ENCODE measurements around the gene TBC1D9B. TPM values are rescaled to one million over a fixed set of nuclear protein-coding genes. Genes with fewer than 3 reads are reported as not detected.
A peak's percentile ranks its signal among the peaks of the same experiment; 100 is the strongest.

TBC1D9B gene
- total RNA-seq, 1 donor from 2014 or later = 138 TPM

- DNase-seq (ENCODE audit: low spot score) = no peak
- Mint-ChIP-seq H3K27me3 (ENCODE audit: unreplicated experiment) (peaks cover 3% of the 10 kb centered on the region), H3K36me3 (ENCODE audit: low read depth, unreplicated experiment) (peaks cover 22% of the 10 kb centered on the region), H3K4me1 (ENCODE audit: unreplicated experiment) (peaks cover 10% of the 10 kb centered on the region), H3K27ac (ENCODE audit: unreplicated experiment) (no peak overlapping the region), H3K4me3 (ENCODE audit: unreplicated experiment) (peak overlapping the region; percentile 1), H3K9me3 (ENCODE audit: unreplicated experiment) (no peaks in the 10 kb centered on the region)
- no peak for TF ChIP-seq CTCF (IDR thresholded peaks at IDR 0.05; ENCODE audit: unreplicated experiment)
These were observed 3.1 kb downstream of the TBC1D9B start for GRCh38 chr5:179904463-179905160.

- Mint-ChIP-seq H3K27me3 (ENCODE audit: unreplicated experiment) (peaks cover 3% of the 10 kb centered on the region), H3K27ac (ENCODE audit: unreplicated experiment) (no peak overlapping the region), H3K9me3 (ENCODE audit: unreplicated experiment) (no peaks in the 10 kb centered on the region)
These were observed 4.9 kb downstream of the TBC1D9B start for GRCh38 chr5:179902763-179903158.

DNA sequence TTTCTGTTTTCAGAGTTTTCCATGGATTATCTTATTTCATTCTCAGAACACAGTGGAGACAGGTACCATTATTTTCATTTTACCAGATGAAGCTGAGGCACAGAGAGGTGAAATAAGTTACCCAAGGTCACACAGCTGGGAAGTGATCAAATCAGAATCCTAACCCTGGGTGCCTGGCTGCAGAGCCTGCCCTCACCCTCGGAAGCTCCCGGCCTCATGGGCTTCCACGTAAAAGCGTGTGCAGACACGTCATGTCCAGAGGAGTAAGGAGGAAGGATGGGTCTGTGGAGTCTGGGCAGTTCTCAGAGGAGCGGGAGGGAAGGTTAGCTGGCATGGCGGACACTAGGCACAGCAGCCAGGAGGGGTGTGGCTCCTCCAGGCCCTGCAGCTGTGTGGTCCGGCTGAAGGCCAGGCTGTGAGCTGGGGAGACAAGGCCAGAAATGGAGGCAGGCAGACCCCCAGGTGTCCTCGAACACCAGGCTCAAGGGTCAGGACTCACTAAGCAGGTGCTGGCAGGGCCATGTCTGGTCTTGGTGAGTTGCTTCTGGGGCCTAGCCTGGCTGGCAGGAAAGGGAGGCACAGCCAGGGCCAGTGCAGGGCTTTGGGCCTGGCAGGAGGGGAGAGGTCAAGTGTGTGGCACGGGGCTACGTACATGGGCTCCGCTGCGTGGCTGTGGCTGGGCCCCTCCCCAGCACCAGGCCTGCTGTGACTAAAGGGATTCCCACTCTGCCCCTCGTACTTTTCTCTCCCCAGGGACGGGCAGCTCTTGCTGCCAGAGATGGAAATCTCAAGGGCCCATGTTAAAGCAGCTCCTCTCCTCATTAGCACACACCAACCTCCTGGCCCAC is 5.6 kb downstream of the TBC1D9B start:
- TF ChIP-seq CTCF (IDR thresholded peaks at IDR 0.05; ENCODE audit: unreplicated experiment) = no peak
- Mint-ChIP-seq H3K4me1 (ENCODE audit: unreplicated experiment) (peaks cover 14% of the 10 kb centered on the region), H3K36me3 (ENCODE audit: low read depth, unreplicated experiment) (peaks cover 34% of the 10 kb centered on the region), H3K27ac (ENCODE audit: unreplicated experiment) (no peak overlapping the region), H3K9me3 (ENCODE audit: unreplicated experiment) (no peaks in the 10 kb centered on the region), H3K4me3 (ENCODE audit: unreplicated experiment) (no peak overlapping the region), H3K27me3 (ENCODE audit: unreplicated experiment) (peaks cover 3% of the 10 kb centered on the region)
- no peak for DNase-seq (ENCODE audit: low spot score)

More at GRCh38 chr5:179902763-179903158, 4.9 kb downstream of the TBC1D9B start:
- TF ChIP-seq CTCF (IDR thresholded peaks at IDR 0.05; ENCODE audit: unreplicated experiment) = no peak
- Mint-ChIP-seq H3K36me3 (ENCODE audit: low read depth, unreplicated experiment) (peaks cover 30% of the 10 kb centered on the region), H3K4me3 (ENCODE audit: unreplicated experiment) (no peak overlapping the region), H3K4me1 (ENCODE audit: unreplicated experiment) (peaks cover 11% of the 10 kb centered on the region)
- no peak for DNase-seq (ENCODE audit: low spot score)

DNA sequence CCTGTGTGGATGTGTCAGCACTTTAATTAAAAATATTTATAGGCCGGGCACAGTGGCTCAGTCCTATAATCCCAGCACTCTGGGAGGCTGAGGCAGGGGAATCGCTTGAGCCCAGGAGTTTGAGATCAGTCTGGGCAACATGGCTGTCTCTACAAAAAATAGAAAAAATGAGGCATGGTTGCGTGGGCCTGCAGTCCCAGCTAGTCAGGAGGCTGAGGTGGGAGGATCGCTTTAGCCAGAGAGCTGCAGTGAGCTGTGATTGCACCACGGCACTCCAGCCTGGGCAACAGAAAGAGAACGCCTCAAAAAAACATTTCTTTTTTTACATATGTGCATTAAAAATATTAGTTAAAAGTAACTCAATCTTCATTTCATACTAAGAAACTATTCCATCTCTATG is 6.2 kb downstream of the TBC1D9B start:
- DNase-seq (ENCODE audit: low spot score) = no peak
- peaks cover 14% of the 10 kb centered on the region for H3K4me1 Mint-ChIP-seq (ENCODE audit: unreplicated experiment)
- peaks cover 34% of the 10 kb centered on the region for H3K36me3 Mint-ChIP-seq (ENCODE audit: low read depth, unreplicated experiment)
- no peak for TF ChIP-seq CTCF (IDR thresholded peaks at IDR 0.05; ENCODE audit: unreplicated experiment)
- no peak overlapping the region for H3K27ac Mint-ChIP-seq (ENCODE audit: unreplicated experiment)
- H3K27me3 Mint-ChIP-seq (ENCODE audit: unreplicated experiment) = peaks cover 3% of the 10 kb centered on the region
- no peak overlapping the region for H3K4me3 Mint-ChIP-seq (ENCODE audit: unreplicated experiment)
- H3K9me3 Mint-ChIP-seq (ENCODE audit: unreplicated experiment) = no peaks in the 10 kb centered on the region

DNA sequence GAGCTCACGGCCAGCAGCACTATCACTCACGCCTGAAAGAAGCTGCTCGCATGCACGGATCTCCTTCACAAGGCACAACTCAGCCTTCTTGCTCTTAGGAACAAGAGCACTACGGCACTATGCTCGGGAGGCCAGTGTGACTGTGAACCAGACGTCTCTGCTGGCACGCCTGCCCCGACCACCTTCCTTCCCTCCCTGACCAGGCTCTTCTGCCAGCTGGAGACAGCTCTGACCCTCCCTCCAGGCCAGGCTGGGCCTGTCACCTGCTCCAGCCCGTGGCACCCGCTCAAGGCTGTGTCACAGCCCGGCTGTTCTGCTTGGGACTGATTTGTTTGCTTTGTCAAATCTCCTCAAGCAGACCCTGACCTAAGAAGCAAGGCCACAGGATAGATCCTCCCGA is 7.0 kb downstream of the TBC1D9B start:
- H3K4me1 Mint-ChIP-seq (ENCODE audit: unreplicated experiment) = peaks cover 16% of the 10 kb centered on the region
- no peak for TF ChIP-seq CTCF (IDR thresholded peaks at IDR 0.05; ENCODE audit: unreplicated experiment)
- no peak overlapping the region for H3K4me3 Mint-ChIP-seq (ENCODE audit: unreplicated experiment)
- no peak overlapping the region for H3K27ac Mint-ChIP-seq (ENCODE audit: unreplicated experiment)
- peaks cover 35% of the 10 kb centered on the region for H3K36me3 Mint-ChIP-seq (ENCODE audit: low read depth, unreplicated experiment)
- H3K9me3 Mint-ChIP-seq (ENCODE audit: unreplicated experiment) = no peaks in the 10 kb centered on the region
- no peaks in the 10 kb centered on the region for H3K27me3 Mint-ChIP-seq (ENCODE audit: unreplicated experiment)
- no peak for DNase-seq (ENCODE audit: low spot score)
